Activated T-helper 17 cell treated with anti-CD3 and anti-CD28 coated beads, Interleukin-2, amount 50 U/mL, for 72 hours (primary cell): ENCODE measurements around the gene ELMO2. TPM values are rescaled to one million over a fixed set of nuclear protein-coding genes. Genes with fewer than 3 reads are reported as not detected.

Source experiments
- ATAC-seq: fragments of 150-1000 bp; cut with Tn5 transposase; replicated peaks from 2 replicates; pipeline ENCODE4 v1.10.0; 2021; ENCODE audit warnings: mild to moderate bottlenecking, moderate library complexity
- H3K27ac Mint-ChIP-seq: one replicate; pipeline ENCODE4 v1.8.0; 2022; ENCODE audit warnings: mixed read lengths
- H3K27me3 Mint-ChIP-seq: one replicate; pipeline ENCODE4 v1.8.0; 2022; ENCODE audit warnings: mixed read lengths
- H3K36me3 Mint-ChIP-seq: one replicate; pipeline ENCODE4 v1.8.0; 2022; ENCODE audit warnings: low read depth, mild to moderate bottlenecking, mixed read lengths
- H3K4me1 Mint-ChIP-seq: one replicate; pipeline ENCODE4 v1.8.0; 2022; ENCODE audit warnings: mixed read lengths
- H3K4me3 Mint-ChIP-seq: one replicate; pipeline ENCODE4 v1.8.0; 2022; ENCODE audit warnings: mild to moderate bottlenecking, mixed read lengths
- H3K9me3 Mint-ChIP-seq: one replicate; pipeline ENCODE4 v1.8.0; 2022; ENCODE audit warnings: mixed read lengths
- total RNA-seq, 2 donors: library from RNA; stranded (reverse); gene quantifications; one replicate each; pipeline ENCODE4 v1.2.3, GENCODE V29; 2022

ELMO2 gene
- total RNA-seq, 2 donors from 2014 or later = 54.6 to 57.2 TPM

DNA sequence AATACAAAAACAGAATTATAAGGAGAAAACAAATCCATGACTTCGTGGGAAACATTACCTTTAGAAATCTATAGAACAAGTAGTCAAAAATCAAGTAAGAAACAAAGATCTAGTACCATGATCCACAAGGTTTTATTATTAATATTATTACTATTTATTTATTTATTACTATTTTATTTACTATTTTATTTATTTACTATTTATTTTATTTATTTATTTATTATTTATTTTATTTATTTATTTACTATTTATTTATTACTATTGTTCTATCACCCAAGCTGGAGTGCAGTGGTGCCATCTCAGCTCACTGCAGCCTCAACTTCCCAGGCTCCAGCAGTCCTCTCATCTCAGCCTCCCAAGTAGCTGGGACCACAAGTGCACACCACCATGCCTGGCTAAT lies 13.5 kb upstream of the ELMO2 start:
- Mint-ChIP-seq H3K4me1 (no peaks in the 10 kb centered on the region), H3K36me3 (no peaks in the 10 kb centered on the region), H3K9me3 (peaks cover 4% of the 10 kb centered on the region), H3K27me3 (peaks cover 27% of the 10 kb centered on the region), H3K4me3 (no peak overlapping the region), H3K27ac (no peak overlapping the region)
- no peak for ATAC-seq

DNA sequence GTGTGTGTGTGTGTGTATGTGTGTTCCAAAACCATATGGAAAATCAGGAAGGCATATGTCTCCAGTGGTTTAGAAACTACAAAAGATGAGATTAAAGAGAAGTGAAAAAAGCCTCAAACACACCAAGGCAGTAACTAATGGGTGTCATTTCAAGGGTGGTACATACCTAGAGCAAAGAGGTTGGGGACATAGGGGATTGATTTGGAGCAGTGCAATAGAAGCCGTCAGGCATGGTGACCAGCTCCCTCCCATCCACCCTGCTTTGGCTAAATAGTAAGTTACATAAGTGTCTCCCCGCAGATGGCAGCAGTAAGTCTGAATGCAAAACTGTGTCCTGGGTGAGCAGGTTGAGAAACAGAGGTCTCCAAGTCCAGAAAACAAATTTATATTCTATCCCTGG lies 10.4 kb upstream of the ELMO2 start:
- Mint-ChIP-seq H3K9me3 (peaks cover 4% of the 10 kb centered on the region), H3K4me1 (no peaks in the 10 kb centered on the region), H3K36me3 (no peaks in the 10 kb centered on the region), H3K4me3 (no peak overlapping the region), H3K27me3 (peaks cover 28% of the 10 kb centered on the region), H3K27ac (no peak overlapping the region)
- ATAC-seq = no peak

- Mint-ChIP-seq H3K27ac (no peak overlapping the region), H3K4me1 (no peaks in the 10 kb centered on the region), H3K36me3 (no peaks in the 10 kb centered on the region), H3K4me3 (no peak overlapping the region), H3K27me3 (peaks cover 28% of the 10 kb centered on the region), H3K9me3 (peaks cover 4% of the 10 kb centered on the region)
- ATAC-seq = no peak
These were observed 10.0 kb upstream of the ELMO2 start for GRCh38 chr20:46416421-46416820.

- no peak overlapping the region for H3K4me3 Mint-ChIP-seq
- ATAC-seq = no peak
- H3K4me1 Mint-ChIP-seq = peaks cover 2% of the 10 kb centered on the region
- no peak overlapping the region for H3K27ac Mint-ChIP-seq
- peaks cover 28% of the 10 kb centered on the region for H3K27me3 Mint-ChIP-seq
- peaks cover 4% of the 10 kb centered on the region for H3K9me3 Mint-ChIP-seq
- H3K36me3 Mint-ChIP-seq = no peaks in the 10 kb centered on the region
These were observed 9.4 kb upstream of the ELMO2 start for GRCh38 chr20:46415773-46416172.

GRCh38 chr20:46414608-46415007 lies 8.2 kb upstream of the ELMO2 start:
- Mint-ChIP-seq H3K27ac (no peak overlapping the region), H3K4me1 (peaks cover 5% of the 10 kb centered on the region), H3K4me3 (no peak overlapping the region), H3K27me3 (peaks cover 28% of the 10 kb centered on the region), H3K36me3 (no peaks in the 10 kb centered on the region), H3K9me3 (peaks cover 4% of the 10 kb centered on the region)
- no peak for ATAC-seq

DNA sequence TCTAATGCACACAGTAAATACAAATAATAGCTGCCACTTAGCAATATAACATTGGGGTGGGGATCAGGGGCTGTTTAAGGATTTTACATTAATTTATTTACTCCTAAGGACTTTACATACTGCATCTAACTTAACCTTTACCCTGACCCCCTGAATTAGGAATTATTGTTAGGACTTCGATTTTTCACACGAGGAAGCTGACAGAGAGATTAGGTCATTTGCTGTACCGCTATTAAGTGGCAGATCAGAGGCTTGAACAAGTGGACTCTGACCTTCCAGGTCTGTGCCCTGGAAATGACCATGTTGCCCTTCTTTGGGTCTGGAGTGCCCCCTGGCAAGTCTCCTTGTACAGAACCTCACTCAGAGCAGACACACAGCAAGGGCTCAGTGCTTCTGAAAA lies 5.2 kb upstream of the ELMO2 start:
- Mint-ChIP-seq H3K36me3 (peaks cover 2% of the 10 kb centered on the region), H3K9me3 (no peaks in the 10 kb centered on the region), H3K4me1 (peaks cover 17% of the 10 kb centered on the region), H3K27ac (no peak overlapping the region), H3K27me3 (peaks cover 16% of the 10 kb centered on the region), H3K4me3 (no peak overlapping the region)
- ATAC-seq = no peak

GRCh38 chr20:46408281-46408731 lies 1.9 kb upstream of the ELMO2 start:
- H3K36me3 Mint-ChIP-seq = peaks cover 13% of the 10 kb centered on the region
- ATAC-seq = no peak
- no peaks in the 10 kb centered on the region for H3K9me3 Mint-ChIP-seq
- H3K27ac Mint-ChIP-seq = no peak overlapping the region
- H3K4me1 Mint-ChIP-seq = peaks cover 33% of the 10 kb centered on the region
- H3K4me3 Mint-ChIP-seq = peak overlapping the region; percentile 90
- H3K27me3 Mint-ChIP-seq = peaks cover 3% of the 10 kb centered on the region

DNA sequence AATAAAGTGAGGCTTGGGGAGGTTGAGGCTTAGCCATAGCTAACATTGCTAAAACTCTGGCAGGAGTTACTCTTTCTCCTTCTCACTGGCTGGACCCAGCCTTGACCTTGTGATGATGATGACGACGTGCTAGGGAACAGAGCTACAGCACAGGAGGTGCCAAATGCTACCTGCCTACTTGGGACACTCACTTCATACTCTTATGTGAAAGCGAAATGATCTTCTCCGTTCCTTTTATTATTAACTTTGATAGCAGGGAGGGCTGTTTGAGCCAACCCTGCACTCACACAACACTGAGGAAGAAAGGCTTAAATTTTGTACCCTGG lies 1.2 kb upstream of the ELMO2 start:
- no peak overlapping the region for H3K27ac Mint-ChIP-seq

GRCh38 chr20:46406986-46407670 lies 713 bp upstream of the ELMO2 start:
- peaks cover 43% of the 10 kb centered on the region for H3K4me1 Mint-ChIP-seq
- H3K36me3 Mint-ChIP-seq = peaks cover 24% of the 10 kb centered on the region
- peak; percentile 79 for ATAC-seq
- no peaks in the 10 kb centered on the region for H3K27me3 Mint-ChIP-seq
- peak overlapping the region; percentile 90 for H3K4me3 Mint-ChIP-seq
- no peaks in the 10 kb centered on the region for H3K9me3 Mint-ChIP-seq
- H3K27ac Mint-ChIP-seq = peak overlapping the region; percentile 79

More for the DNA sequence above, 1.2 kb upstream of the ELMO2 start:
- Mint-ChIP-seq H3K4me1 (peaks cover 38% of the 10 kb centered on the region), H3K4me3 (peak overlapping the region; percentile 90), H3K9me3 (no peaks in the 10 kb centered on the region), H3K27me3 (no peaks in the 10 kb centered on the region), H3K36me3 (peaks cover 19% of the 10 kb centered on the region)
- ATAC-seq = no peak

GRCh38 chr20:46402331-46402811 lies 4.0 kb downstream of the ELMO2 start:
- H3K27me3 Mint-ChIP-seq = no peaks in the 10 kb centered on the region

DNA sequence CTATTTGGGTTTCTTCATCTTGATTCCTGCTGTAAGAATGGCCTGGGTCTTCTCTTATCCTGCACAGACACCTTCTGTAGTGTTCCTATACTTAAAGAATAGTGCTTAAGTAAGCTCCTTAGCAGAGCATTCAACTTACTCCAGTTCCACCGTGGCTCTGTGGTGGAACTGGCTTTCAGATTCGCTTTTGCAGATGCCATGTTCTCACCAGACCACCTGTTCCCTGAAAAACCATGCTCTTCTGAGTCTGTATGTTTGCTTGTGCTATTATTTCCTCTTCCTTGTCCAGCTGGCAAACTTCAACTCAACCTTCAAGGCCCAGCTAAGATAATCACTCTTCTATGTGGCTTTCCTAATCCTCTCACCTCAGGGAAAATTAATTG lies 4.9 kb downstream of the ELMO2 start:
- H3K9me3 Mint-ChIP-seq = no peaks in the 10 kb centered on the region
- no peaks in the 10 kb centered on the region for H3K27me3 Mint-ChIP-seq
- peaks cover 54% of the 10 kb centered on the region for H3K36me3 Mint-ChIP-seq
- H3K27ac Mint-ChIP-seq = peak overlapping the region; percentile 91
- peak overlapping the region; percentile 90 for H3K4me3 Mint-ChIP-seq
- H3K4me1 Mint-ChIP-seq = peaks cover 67% of the 10 kb centered on the region
- peak; percentile 16 for ATAC-seq

More at GRCh38 chr20:46402331-46402811, 4.0 kb downstream of the ELMO2 start:
- no peaks in the 10 kb centered on the region for H3K9me3 Mint-ChIP-seq
- H3K4me1 Mint-ChIP-seq = peaks cover 66% of the 10 kb centered on the region
- peaks cover 48% of the 10 kb centered on the region for H3K36me3 Mint-ChIP-seq
- no peak for ATAC-seq
- peak overlapping the region; percentile 91 for H3K27ac Mint-ChIP-seq
- peak overlapping the region; percentile 90 for H3K4me3 Mint-ChIP-seq

DNA sequence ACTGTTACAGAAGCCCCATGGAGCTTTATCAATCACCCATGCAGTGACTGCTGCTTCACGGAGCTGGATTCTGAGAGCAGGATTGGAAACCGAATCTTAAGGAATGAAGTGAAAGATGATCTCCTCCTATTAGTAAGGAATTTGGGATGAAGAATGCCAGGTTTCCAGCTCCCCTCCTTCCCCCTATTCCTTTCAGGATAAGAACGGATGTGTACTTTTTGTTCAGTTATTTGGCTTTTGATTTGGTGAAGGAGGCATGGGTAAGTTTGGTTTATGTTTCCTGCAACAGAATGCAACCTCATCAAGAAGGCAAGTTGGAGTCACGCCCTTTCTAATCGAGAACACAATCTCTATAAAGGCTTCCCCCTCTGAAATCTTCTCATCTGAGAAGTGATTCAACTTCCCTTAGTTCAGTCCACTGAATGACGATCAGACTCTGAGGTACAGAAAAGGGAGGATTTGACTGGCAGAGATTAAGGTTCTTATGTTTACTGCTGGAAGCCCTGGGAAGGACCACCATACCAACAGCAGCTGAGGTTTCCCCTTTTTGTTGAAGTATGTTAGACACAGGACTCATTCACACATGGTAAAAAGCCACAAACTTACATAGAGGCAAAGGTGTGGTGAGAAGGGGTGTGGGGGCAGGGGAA lies 5.5 kb downstream of the ELMO2 start:
- no peaks in the 10 kb centered on the region for H3K27me3 Mint-ChIP-seq
- H3K27ac Mint-ChIP-seq = peak overlapping the region; percentile 91
- peaks cover 67% of the 10 kb centered on the region for H3K4me1 Mint-ChIP-seq
- H3K9me3 Mint-ChIP-seq = no peaks in the 10 kb centered on the region
- H3K4me3 Mint-ChIP-seq = peak overlapping the region; percentile 90
- ATAC-seq = peak; percentile 83
- H3K36me3 Mint-ChIP-seq = peaks cover 57% of the 10 kb centered on the region

DNA sequence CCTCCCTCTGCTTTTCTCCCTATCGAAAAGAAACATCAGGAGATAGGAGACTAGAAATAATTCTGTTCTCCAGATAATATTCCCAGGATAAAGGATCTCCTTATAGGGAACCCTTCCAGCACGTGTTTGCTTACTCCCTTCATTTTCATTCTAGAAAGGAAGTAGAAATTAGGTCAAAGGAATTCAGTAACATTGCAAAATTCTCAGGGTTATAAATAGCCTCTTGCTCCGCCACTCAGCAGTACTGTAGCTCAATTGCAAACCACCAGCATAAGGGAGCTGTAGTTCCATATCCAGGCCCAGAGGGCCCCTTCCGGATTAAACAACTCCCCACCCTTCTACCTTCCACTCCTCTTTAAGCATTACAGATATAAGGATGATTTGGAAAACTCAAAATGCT lies 6.2 kb downstream of the ELMO2 start:
- H3K9me3 Mint-ChIP-seq = no peaks in the 10 kb centered on the region
- ATAC-seq = no peak
- no peaks in the 10 kb centered on the region for H3K27me3 Mint-ChIP-seq
- H3K4me1 Mint-ChIP-seq = peaks cover 70% of the 10 kb centered on the region
- H3K4me3 Mint-ChIP-seq = peak overlapping the region; percentile 90
- peaks cover 61% of the 10 kb centered on the region for H3K36me3 Mint-ChIP-seq
- H3K27ac Mint-ChIP-seq = peak overlapping the region; percentile 91

GRCh38 chr20:46399401-46399800 lies 7.0 kb downstream of the ELMO2 start:
- Mint-ChIP-seq H3K27ac (peak overlapping the region; percentile 94), H3K9me3 (no peaks in the 10 kb centered on the region), H3K4me3 (peak overlapping the region; percentile 90), H3K4me1 (peaks cover 64% of the 10 kb centered on the region), H3K27me3 (no peaks in the 10 kb centered on the region), H3K36me3 (peaks cover 65% of the 10 kb centered on the region)
- peak; percentile 14 for ATAC-seq

- no peak for ATAC-seq
- Mint-ChIP-seq H3K4me1 (peaks cover 60% of the 10 kb centered on the region), H3K27ac (peak overlapping the region; percentile 94), H3K9me3 (no peaks in the 10 kb centered on the region), H3K36me3 (peaks cover 70% of the 10 kb centered on the region), H3K4me3 (peak overlapping the region; percentile 90), H3K27me3 (no peaks in the 10 kb centered on the region)
These were observed 7.5 kb downstream of the ELMO2 start for GRCh38 chr20:46398963-46399362.
